Mucosa of stomach (tissue), 1 donor: Measurements from ENCODE around the gene LSR.
A peak's percentile ranks its signal among the peaks of the same experiment; 100 is the strongest.

Source experiments
- H3K27me3 ChIP-seq: one replicate; pipeline ENCODE4 v1.7.0; 2013; ENCODE audit warnings: mild to moderate bottlenecking, low read length; ENCODE audit not compliant: control insufficient read depth, insufficient read depth
- H3K36me3 ChIP-seq: one replicate; pipeline ENCODE4 v1.7.0; 2013; ENCODE audit warnings: low read length; ENCODE audit not compliant: control insufficient read depth, insufficient read depth
- H3K4me1 ChIP-seq: one replicate; pipeline ENCODE4 v1.7.0; 2013; ENCODE audit warnings: mild to moderate bottlenecking, low read length; ENCODE audit not compliant: control insufficient read depth, insufficient read depth
- H3K4me3 ChIP-seq: one replicate; pipeline ENCODE4 v1.7.0; 2013; ENCODE audit warnings: low read length
- H3K9ac ChIP-seq: one replicate; pipeline ENCODE4 v1.7.0; 2013; ENCODE audit warnings: mild to moderate bottlenecking, low read length, moderate library complexity
- H3K9me3 ChIP-seq: one replicate; pipeline ENCODE4 v1.7.0; 2013; ENCODE audit warnings: mild to moderate bottlenecking, low read length, moderate library complexity; ENCODE audit not compliant: control insufficient read depth
- donor health status: Pancreatic carcinoma.

The LSR gene

GRCh38 chr19:35267353-35267817, 18.6 kb downstream of the LSR start:
- Histone ChIP-seq H3K4me3 (peak overlapping the region; percentile 31), H3K36me3 (peaks cover 15% of the 10 kb centered on the region), H3K27me3 (no peaks in the 10 kb centered on the region), H3K4me1 (peaks cover 27% of the 10 kb centered on the region), H3K9me3 (no peaks in the 10 kb centered on the region), H3K9ac (peak overlapping the region; percentile 83)

DNA sequence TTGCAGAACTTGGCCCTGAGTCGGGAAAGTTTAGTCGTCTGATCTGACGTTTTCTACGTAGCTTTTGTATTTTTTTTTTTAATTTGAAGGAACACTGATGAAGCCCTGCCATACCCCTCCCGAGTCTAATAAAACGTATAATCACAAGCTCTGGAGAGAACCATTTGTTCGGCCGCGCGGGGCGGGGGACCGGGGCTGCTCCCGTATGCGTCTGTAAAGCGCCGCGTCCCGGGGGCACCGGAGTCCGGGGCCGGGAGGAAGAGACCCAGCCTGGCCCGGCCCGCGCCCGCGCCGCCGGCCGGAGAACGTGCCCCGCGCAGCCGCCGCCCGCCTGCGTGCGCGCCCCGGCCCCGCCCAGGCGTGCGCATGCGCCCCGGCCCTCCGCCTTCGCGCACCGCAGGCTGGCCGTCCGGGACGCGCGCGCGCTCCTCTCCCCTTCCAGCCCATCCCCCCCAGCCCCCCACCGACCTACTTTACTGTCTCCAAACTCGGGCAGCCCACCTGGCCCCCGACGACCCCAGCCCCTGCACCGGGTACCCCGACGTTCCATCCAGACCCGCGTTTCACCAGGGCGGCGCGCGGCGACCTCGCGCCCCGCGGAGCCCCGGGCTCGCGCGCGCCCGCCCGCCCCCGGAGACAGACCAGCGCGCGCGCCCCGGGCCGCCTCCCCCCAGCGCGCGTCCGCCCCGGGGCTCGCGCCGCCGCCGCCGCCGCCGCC, 19.2 kb downstream of the LSR start:
- peak overlapping the region; percentile 31 for H3K4me3 ChIP-seq
- peaks cover 27% of the 10 kb centered on the region for H3K4me1 ChIP-seq
- peak overlapping the region; percentile 83 for H3K9ac ChIP-seq
- H3K9me3 ChIP-seq, result no peaks in the 10 kb centered on the region
- peaks cover 15% of the 10 kb centered on the region for H3K36me3 ChIP-seq
- no peaks in the 10 kb centered on the region for H3K27me3 ChIP-seq

DNA sequence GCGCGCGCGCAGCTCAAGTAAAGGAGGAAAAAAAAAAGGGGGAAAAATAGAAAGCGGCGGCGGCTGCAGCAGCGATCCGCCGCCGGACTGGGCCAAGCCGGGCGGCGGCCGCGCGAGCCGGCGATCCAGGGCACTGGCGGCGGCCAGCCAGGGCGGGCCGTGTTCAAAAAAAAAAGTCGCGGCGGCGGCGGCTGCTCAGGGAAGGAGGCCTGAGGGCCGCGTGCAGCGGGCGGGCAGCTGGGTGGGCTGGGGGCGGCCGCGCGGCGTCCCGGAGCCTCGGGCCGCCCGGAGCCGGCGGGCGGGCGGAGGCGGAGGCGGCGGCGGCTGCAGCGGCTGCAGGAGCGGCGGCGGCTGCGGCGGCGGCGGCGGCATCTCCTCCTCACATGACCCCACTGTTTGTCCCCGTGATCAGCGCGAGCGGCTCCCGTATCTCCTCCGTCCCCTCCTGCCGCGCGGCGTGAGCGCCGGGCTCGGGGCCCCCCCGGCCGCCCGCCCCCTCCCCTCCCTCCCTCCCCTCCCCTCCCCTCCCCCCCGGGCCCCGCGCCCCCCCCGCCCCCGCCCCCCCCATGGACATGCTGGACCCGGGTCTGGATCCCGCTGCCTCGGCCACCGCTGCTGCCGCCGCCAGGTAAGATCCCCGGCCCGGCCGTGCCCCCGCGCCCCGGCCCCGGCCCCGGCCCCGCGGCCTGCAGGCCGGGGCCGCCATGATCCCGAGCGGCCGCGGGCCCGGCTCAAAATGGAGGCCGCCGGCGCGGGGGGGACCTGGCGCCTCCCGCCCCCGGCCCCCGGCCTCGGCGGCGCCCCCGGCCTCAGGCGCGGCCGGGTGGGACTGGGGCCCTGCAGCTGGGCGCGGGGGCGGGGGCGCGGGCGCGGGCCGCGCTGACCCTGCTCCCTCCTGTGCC, 20.0 kb downstream of the LSR start, which contains the start of gene USF2:
Gene USF2 (plus strand): TSS at position 427 of the 902 bp plus-strand sequence. CDS start 140 bp downstream, at position 567.
- Histone ChIP-seq H3K4me1 (peaks cover 27% of the 10 kb centered on the region), H3K4me3 (peak within 1 kb of the TSS; percentile 31), H3K36me3 (peaks cover 15% of the 10 kb centered on the region), H3K9ac (peak within 1 kb of the TSS; percentile 83), H3K9me3 (no peaks in the 10 kb centered on the region), H3K27me3 (no peaks in the 10 kb centered on the region)

- H3K9ac ChIP-seq, result peak overlapping the region; percentile 42
- H3K4me3 ChIP-seq, result no peak overlapping the region
- H3K27me3 ChIP-seq, result no peaks in the 10 kb centered on the region
- H3K4me1 ChIP-seq, result peaks cover 27% of the 10 kb centered on the region
- no peaks in the 10 kb centered on the region for H3K9me3 ChIP-seq
- H3K36me3 ChIP-seq, result peaks cover 9% of the 10 kb centered on the region
These were observed 20.8 kb downstream of the LSR start for GRCh38 chr19:35269438-35270117.

DNA sequence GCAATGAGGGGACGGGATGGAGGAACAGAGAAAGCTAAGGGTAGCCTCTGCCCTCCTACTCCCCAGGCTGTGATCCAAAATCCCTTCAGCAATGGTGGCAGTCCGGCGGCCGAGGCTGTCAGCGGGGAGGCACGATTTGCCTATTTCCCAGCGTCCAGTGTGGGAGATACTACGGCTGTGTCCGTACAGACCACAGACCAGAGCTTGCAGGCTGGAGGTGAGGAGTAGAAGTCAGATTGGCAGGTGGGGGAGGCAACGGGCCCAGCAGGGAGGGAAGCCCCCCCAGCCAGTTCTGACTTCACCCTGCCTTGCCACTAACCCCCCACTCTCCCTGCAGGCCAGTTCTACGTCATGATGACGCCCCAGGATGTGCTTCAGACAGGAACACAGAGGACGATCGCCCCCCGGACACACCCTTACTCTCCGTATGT, 21.6 kb downstream of the LSR start:
- Histone ChIP-seq H3K4me3 (no peak overlapping the region), H3K27me3 (no peaks in the 10 kb centered on the region), H3K36me3 (peaks cover 9% of the 10 kb centered on the region), H3K4me1 (peaks cover 22% of the 10 kb centered on the region), H3K9me3 (no peaks in the 10 kb centered on the region), H3K9ac (no peak overlapping the region)

GRCh38 chr19:35271546-35271945, 22.7 kb downstream of the LSR start:
- no peaks in the 10 kb centered on the region for H3K27me3 ChIP-seq
- no peaks in the 10 kb centered on the region for H3K9me3 ChIP-seq
- peaks cover 9% of the 10 kb centered on the region for H3K36me3 ChIP-seq
- H3K9ac ChIP-seq, result no peak overlapping the region
- no peak overlapping the region for H3K4me3 ChIP-seq
- peaks cover 17% of the 10 kb centered on the region for H3K4me1 ChIP-seq

- no peak overlapping the region for H3K9ac ChIP-seq
- no peaks in the 10 kb centered on the region for H3K9me3 ChIP-seq
- H3K36me3 ChIP-seq, result peaks cover 9% of the 10 kb centered on the region
- no peaks in the 10 kb centered on the region for H3K27me3 ChIP-seq
- no peak overlapping the region for H3K4me3 ChIP-seq
- H3K4me1 ChIP-seq, result peaks cover 10% of the 10 kb centered on the region
These were observed 23.4 kb downstream of the LSR start for GRCh38 chr19:35272122-35272719.

DNA sequence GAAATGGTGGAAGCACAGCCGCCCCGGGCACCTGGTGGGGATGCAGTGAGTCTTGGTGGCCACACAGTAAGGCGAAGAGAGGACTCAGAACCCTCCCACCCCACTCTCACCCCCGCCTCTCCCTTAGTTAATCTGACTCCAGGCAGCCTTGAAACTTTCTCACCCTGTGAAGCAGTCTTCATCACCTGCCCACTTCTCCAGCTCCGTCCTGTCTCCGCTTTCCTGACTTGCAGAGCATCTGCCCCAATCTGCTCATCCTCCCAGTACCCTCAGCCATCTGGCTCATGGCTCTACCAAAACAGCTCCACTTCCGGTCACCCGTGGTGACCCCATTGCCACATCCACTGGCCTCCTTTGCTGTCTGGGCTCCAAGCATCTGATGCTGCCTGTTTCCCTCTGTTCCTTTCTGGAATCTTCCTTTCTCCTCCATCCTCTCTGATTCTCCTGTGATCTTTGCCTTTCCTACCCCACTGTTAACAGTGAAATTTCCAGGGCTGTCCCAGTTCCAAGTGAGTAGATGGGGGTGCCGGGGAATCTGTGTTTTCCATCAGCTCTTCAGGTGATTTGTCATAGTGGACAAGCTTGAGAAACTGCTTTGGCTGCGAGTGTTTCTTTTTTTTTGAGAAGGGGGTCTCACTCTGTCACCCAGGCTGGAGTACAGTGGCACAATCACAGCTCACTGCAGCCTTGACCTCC, 24.3 kb downstream of the LSR start:
- no peak overlapping the region for H3K4me3 ChIP-seq
- no peaks in the 10 kb centered on the region for H3K27me3 ChIP-seq
- H3K4me1 ChIP-seq, result peaks cover 5% of the 10 kb centered on the region
- H3K36me3 ChIP-seq, result peaks cover 9% of the 10 kb centered on the region
- H3K9ac ChIP-seq, result no peak overlapping the region
- H3K9me3 ChIP-seq, result no peaks in the 10 kb centered on the region

- Histone ChIP-seq H3K9ac (no peak overlapping the region), H3K9me3 (no peaks in the 10 kb centered on the region), H3K4me3 (no peak overlapping the region), H3K27me3 (no peaks in the 10 kb centered on the region), H3K36me3 (peaks cover 9% of the 10 kb centered on the region), H3K4me1 (peaks cover 5% of the 10 kb centered on the region)
These were observed 25.0 kb downstream of the LSR start for GRCh38 chr19:35273686-35274259.

GRCh38 chr19:35274323-35274722, 25.5 kb downstream of the LSR start:
- no peaks in the 10 kb centered on the region for H3K9me3 ChIP-seq
- no peak overlapping the region for H3K9ac ChIP-seq
- peaks cover 9% of the 10 kb centered on the region for H3K36me3 ChIP-seq
- no peak overlapping the region for H3K4me3 ChIP-seq
- no peaks in the 10 kb centered on the region for H3K27me3 ChIP-seq
- peaks cover 5% of the 10 kb centered on the region for H3K4me1 ChIP-seq
